Lower lobe of right lung (tissue), 2 donors: ENCODE measurements around the gene COQ8A. TPM values are rescaled to one million over a fixed set of nuclear protein-coding genes. Genes with fewer than 3 reads are reported as not detected.
"Not testable (repeated sequence)": the region's sequence is repeated elsewhere in the genome, so short reads cannot be mapped to it uniquely, and the experiment has no call there.

Experiments used
- ATAC-seq, 2 donors: fragments of 200-7000 bp; cut with Tn5 transposase; one replicate each; pipeline ENCODE4 v1.9.1; 2020 to 2022; ENCODE audit warnings: mild to moderate bottlenecking in 2 of 2, moderate library complexity in 2 of 2
- DNase-seq: peaks from one replicate; pipeline ENCODE4 v3.0.0-alpha.2; 2020
- H3K27ac ChIP-seq: fragments of 200-600 bp; one replicate; pipeline ENCODE4 v1.8.0; 2022
- H3K27me3 ChIP-seq: fragments of 200-600 bp; one replicate; pipeline ENCODE4 v1.8.0; 2022; ENCODE audit warnings: low read depth
- H3K36me3 ChIP-seq: fragments of 200-600 bp; one replicate; pipeline ENCODE4 v1.8.0; 2022; ENCODE audit warnings: mild to moderate bottlenecking
- H3K4me1 ChIP-seq: fragments of 200-600 bp; one replicate; pipeline ENCODE4 v1.8.0; 2022
- H3K4me3 ChIP-seq: fragments of 200-600 bp; one replicate; pipeline ENCODE4 v1.8.0; 2022; ENCODE audit warnings: mild to moderate bottlenecking
- H3K9me3 ChIP-seq: fragments of 200-600 bp; one replicate; pipeline ENCODE4 v1.8.0; 2022
- CTCF ChIP-seq: fragments of 200-600 bp; IDR thresholded peaks from one replicate; pipeline ENCODE4 v1.8.0; 2022; ENCODE audit warnings: antibody characterized with exemption, mild to moderate bottlenecking
- intact Hi-C: fragments of 100-400 bp; cut with DNase I; formaldehyde crosslinking; loops from one replicate; pipeline ENCODE4 v1.11.0; 2022
- total RNA-seq: library from RNA; stranded (reverse); fragmentation: NEBNext Ultra II Directional; extraction: Animal tissue kit (Norgen Biotek cat#: 25700); gene quantifications from one replicate; pipeline ENCODE4 v1.2.1, GENCODE V29; 2021
- donor health status: DM: no; HTN: yes; CAD: no; lungs with severe emphysema.

Gene COQ8A
- total RNA-seq, 1 donor from 2014 or later: 45.0 TPM

GRCh38 chr1:226915672-226915995 lies 24.5 kb upstream of the COQ8A start:
- no peak for TF ChIP-seq CTCF
- no peak overlapping the region for H3K27ac ChIP-seq
- H3K27me3 ChIP-seq: no peaks in the 10 kb centered on the region
- DNase-seq (no peak), ATAC-seq (no peak)
- peaks cover 8% of the 10 kb centered on the region for H3K36me3 ChIP-seq
- no peaks in the 10 kb centered on the region for H3K4me1 ChIP-seq
- H3K9me3 ChIP-seq: no peaks in the 10 kb centered on the region
- intact Hi-C loops: no loop called here
- no peak overlapping the region for H3K4me3 ChIP-seq

GRCh38 chr1:226916497-226916896 lies 23.6 kb upstream of the COQ8A start:
- ATAC-seq: no peak
- TF ChIP-seq CTCF: no peak
- no peaks in the 10 kb centered on the region for H3K9me3 ChIP-seq

DNA sequence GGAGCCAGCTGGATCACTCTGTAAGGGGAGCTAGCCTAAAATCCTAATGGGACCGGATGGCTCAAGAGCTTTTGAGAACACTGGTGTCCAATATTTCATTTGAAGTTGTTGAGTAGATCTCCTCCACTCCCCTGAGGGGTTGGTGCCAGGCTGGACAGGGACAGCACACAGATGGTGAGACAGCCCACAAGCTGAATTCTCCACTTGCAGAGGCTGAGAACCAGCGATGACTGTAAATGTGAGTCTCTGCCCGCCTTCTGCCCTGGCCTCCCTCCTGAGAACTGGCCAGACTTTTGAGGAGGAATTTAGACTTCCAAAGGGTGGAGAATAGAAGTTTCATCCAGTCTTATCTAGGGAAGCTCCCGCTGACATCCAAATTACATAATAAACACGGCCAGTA lies 20.5 kb upstream of the COQ8A start:
- H3K27me3 ChIP-seq: no peaks in the 10 kb centered on the region
- H3K4me3 ChIP-seq: no peak overlapping the region
- no peaks in the 10 kb centered on the region for H3K4me1 ChIP-seq
- H3K36me3 ChIP-seq: peaks cover 8% of the 10 kb centered on the region
- H3K9me3 ChIP-seq: no peaks in the 10 kb centered on the region
- ATAC-seq (no peak), DNase-seq (no peak)
- intact Hi-C loops: no loop called here
- no peak overlapping the region for H3K27ac ChIP-seq
- no peak for TF ChIP-seq CTCF

More at GRCh38 chr1:226916497-226916896, 23.6 kb upstream of the COQ8A start:
- Histone ChIP-seq H3K4me3 (no peak overlapping the region), H3K27me3 (no peaks in the 10 kb centered on the region), H3K27ac (no peak overlapping the region), H3K36me3 (peaks cover 8% of the 10 kb centered on the region), H3K4me1 (no peaks in the 10 kb centered on the region)
- no peak for DNase-seq
- intact Hi-C loops: no loop called here

- no peak for ATAC-seq
- no peak for TF ChIP-seq CTCF
- no peaks in the 10 kb centered on the region for H3K4me1 ChIP-seq
- no peak overlapping the region for H3K27ac ChIP-seq
- no peak overlapping the region for H3K4me3 ChIP-seq
- intact Hi-C loops: no loop called here
- peaks cover 8% of the 10 kb centered on the region for H3K36me3 ChIP-seq
- H3K9me3 ChIP-seq: no peaks in the 10 kb centered on the region
- no peaks in the 10 kb centered on the region for H3K27me3 ChIP-seq
- DNase-seq: no peak
Measured at GRCh38 chr1:226919995-226920394, 20.1 kb upstream of the COQ8A start.

GRCh38 chr1:226920446-226920894 lies 19.6 kb upstream of the COQ8A start:
- TF ChIP-seq CTCF: no peak
- Histone ChIP-seq H3K36me3 (peaks cover 8% of the 10 kb centered on the region), H3K4me1 (no peaks in the 10 kb centered on the region), H3K4me3 (no peak overlapping the region), H3K27me3 (no peaks in the 10 kb centered on the region), H3K27ac (no peak overlapping the region), H3K9me3 (no peaks in the 10 kb centered on the region)
- DNase-seq: no peak
- intact Hi-C loops: no loop called here
- no peak for ATAC-seq

- no peak for DNase-seq
- no peaks in the 10 kb centered on the region for H3K27me3 ChIP-seq
- H3K4me1 ChIP-seq: no peaks in the 10 kb centered on the region
- H3K27ac ChIP-seq: no peak overlapping the region
- no peak for TF ChIP-seq CTCF
- no peak overlapping the region for H3K4me3 ChIP-seq
- intact Hi-C loops: no loop called here
- H3K36me3 ChIP-seq: peaks cover 8% of the 10 kb centered on the region
- H3K9me3 ChIP-seq: no peaks in the 10 kb centered on the region
- ATAC-seq: no peak
Measured at GRCh38 chr1:226921504-226921903, 18.6 kb upstream of the COQ8A start.

GRCh38 chr1:226929260-226930111 lies 10.6 kb upstream of the COQ8A start:
- ATAC-seq, intact Hi-C loops, H3K36me3 ChIP-seq: not testable (repeated sequence)

More at GRCh38 chr1:226929260-226930111, 10.6 kb upstream of the COQ8A start:
- not testable (repeated sequence) for H3K27ac ChIP-seq, H3K27me3 ChIP-seq, DNase-seq, H3K9me3 ChIP-seq, H3K4me3 ChIP-seq, H3K4me1 ChIP-seq
